DMS114 treated with DMSO at 0.1 percent for 48 hours (cell line): ENCODE results near the gene ZNF592.

ENCODE experiments used
- DNase-seq: peaks from one replicate; lab custom pipeline; 2025; ENCODE audit not compliant: unreplicated experiment; lab: John Stamatoyannopoulos, UW

Gene ZNF592

GRCh38 chr15:84855136-84855535 is 106.7 kb downstream of the ZNF592 start:
- no peak for DNase-seq

- DNase-seq: no peak
These were observed 107.4 kb downstream of the ZNF592 start for GRCh38 chr15:84855765-84856164.
